Thoracic aorta (tissue), 2 donors: ENCODE measurements around the gene MSL3B.

ENCODE experiments used
- ATAC-seq: fragments of 150-250 bp; one replicate; pipeline ENCODE4 v1.8.0; 2017; ENCODE audit warnings: low read depth; ENCODE audit not compliant: insufficient number of reproducible peaks, low FRiP score
- DNase-seq: peaks from one replicate; pipeline ENCODE4 v3.0.0-alpha.2; 2020; ENCODE audit warnings: low spot score
- H3K27ac ChIP-seq, 2 donors: fragments of 200-600 bp; sonication (generic); 1 replicate in 1 of 2; 2 replicates in 1 of 2; pipeline ENCODE4 v1.5.1; 2016; ENCODE audit warnings: mild to moderate bottlenecking in 2 of 2, moderate library complexity in 2 of 2
- H3K27me3 ChIP-seq: fragments of 200-600 bp; sonication (generic); replicated peaks from 2 replicates; pipeline ENCODE4 v1.6.0; 2016; ENCODE audit warnings: mild to moderate bottlenecking; ENCODE audit not compliant: insufficient read depth
- H3K36me3 ChIP-seq: fragments of 200-600 bp; sonication (generic); one replicate; pipeline ENCODE4 v1.5.1; 2016
- H3K4me1 ChIP-seq, 2 donors: fragments of 200-600 bp; sonication (generic); 1 replicate in 1 of 2; 2 replicates in 1 of 2; pipeline versions ENCODE4 v1.5.1 to v1.6.0; 2016; ENCODE audit warnings: low read depth in 2 of 2, mild to moderate bottlenecking in 1 of 2; ENCODE audit not compliant: control insufficient read depth in 1 of 2
- H3K4me3 ChIP-seq: fragments of 200-600 bp; sonication (generic); 2 replicates; pipeline ENCODE4 v1.5.1; 2016; ENCODE audit warnings: mild to moderate bottlenecking
- H3K9me3 ChIP-seq: fragments of 200-600 bp; sonication (generic); 2 replicates; pipeline ENCODE4 v1.5.1; 2016
- CTCF ChIP-seq: fragments of 200-600 bp; sonication (generic); IDR thresholded peaks from one replicate; pipeline ENCODE4 v1.5.1; 2019; ENCODE audit warnings: antibody characterized with exemption

Gene MSL3B

GRCh38 chr2:233844064-233844807, 23.9 kb downstream of the MSL3B start:
- Histone ChIP-seq H3K27ac (no peak overlapping the region), H3K36me3 (no peaks in the 10 kb centered on the region), H3K4me1 (no peaks in the 10 kb centered on the region), H3K9me3 (no peaks in the 10 kb centered on the region), H3K27me3 (no peaks in the 10 kb centered on the region), H3K4me3 (no peak overlapping the region)
- TF ChIP-seq CTCF, result no peak
- ATAC-seq (no peak), DNase-seq (no peak)

- H3K4me1 ChIP-seq, result no peaks in the 10 kb centered on the region
- ATAC-seq, result no peak
Observed at GRCh38 chr2:233841183-233841582, 27.0 kb downstream of the MSL3B start.

GRCh38 chr2:233840520-233840919, 27.7 kb downstream of the MSL3B start:
- no peaks in the 10 kb centered on the region for H3K27me3 ChIP-seq
- no peak for ATAC-seq
- DNase-seq, result no peak
- no peaks in the 10 kb centered on the region for H3K36me3 ChIP-seq
- TF ChIP-seq CTCF, result no peak
- H3K4me3 ChIP-seq, result no peak overlapping the region
- no peaks in the 10 kb centered on the region for H3K9me3 ChIP-seq
- no peak overlapping the region for H3K27ac ChIP-seq
- no peaks in the 10 kb centered on the region for H3K4me1 ChIP-seq

More at GRCh38 chr2:233841183-233841582, 27.0 kb downstream of the MSL3B start:
- Histone ChIP-seq H3K4me3 (no peak overlapping the region), H3K36me3 (no peaks in the 10 kb centered on the region), H3K9me3 (no peaks in the 10 kb centered on the region), H3K27ac (no peak overlapping the region), H3K27me3 (no peaks in the 10 kb centered on the region)
- no peak for DNase-seq
- no peak for TF ChIP-seq CTCF

GRCh38 chr2:233839447-233839820, 28.8 kb downstream of the MSL3B start:
- ATAC-seq, result no peak
- no peaks in the 10 kb centered on the region for H3K27me3 ChIP-seq
- H3K4me1 ChIP-seq, result no peaks in the 10 kb centered on the region
- no peak overlapping the region for H3K27ac ChIP-seq
- no peaks in the 10 kb centered on the region for H3K9me3 ChIP-seq
- H3K4me3 ChIP-seq, result no peak overlapping the region
- TF ChIP-seq CTCF, result no peak
- H3K36me3 ChIP-seq, result no peaks in the 10 kb centered on the region
- DNase-seq, result no peak

- ATAC-seq (no peak), DNase-seq (no peak)
- H3K27ac ChIP-seq, result no peak overlapping the region
- H3K27me3 ChIP-seq, result no peaks in the 10 kb centered on the region
- no peaks in the 10 kb centered on the region for H3K9me3 ChIP-seq
- H3K36me3 ChIP-seq, result no peaks in the 10 kb centered on the region
- no peak overlapping the region for H3K4me3 ChIP-seq
- TF ChIP-seq CTCF, result no peak
- no peaks in the 10 kb centered on the region for H3K4me1 ChIP-seq
Observed at GRCh38 chr2:233838726-233839446, 29.3 kb downstream of the MSL3B start.
